Measurements from ENCODE around the gene ROGDI. TPM values are rescaled to one million over a fixed set of nuclear protein-coding genes. Genes with fewer than 3 reads are reported as not detected.

ROGDI gene
- total RNA-seq, 1 experiment from 2014 or later, result 36.4 TPM

- Histone ChIP-seq H3K23me2 (ENCODE audit: insufficient read length, low read depth, low read length, poor library complexity, severe bottlenecking) (peaks cover 8% of the 10 kb centered on the region), H3K27me3 (ENCODE audit: insufficient read depth, low read length) (no peaks in the 10 kb centered on the region), H3K79me1 (ENCODE audit: insufficient read depth, low read depth, low read length, poor library complexity, severe bottlenecking) (no peaks in the 10 kb centered on the region), H4K20me1 (ENCODE audit: control insufficient read depth, insufficient read depth, insufficient read length) (no peaks in the 10 kb centered on the region), H2AK5ac (ENCODE audit: insufficient read length, low read length) (no peak overlapping the region), H3K4ac (ENCODE audit: low read depth, low read length) (no peak overlapping the region), H3K4me2 (ENCODE audit: insufficient read depth, insufficient read length, low read length) (peak overlapping the region; percentile 92), H3K9me3 (ENCODE audit: control insufficient read depth, low read depth, low read length) (no peaks in the 10 kb centered on the region), H3K14ac (ENCODE audit: insufficient read depth, low read length) (no peak overlapping the region), H3K56ac (ENCODE audit: insufficient read length, low read depth, low read length) (no peak overlapping the region), H4K8ac (replicated peaks; ENCODE audit: insufficient read length, low read depth, low read length) (no peak overlapping the region), H2AFZ (ENCODE audit: low read length) (no peak overlapping the region), H4K5ac (ENCODE audit: insufficient read length, low read depth, low read length) (no peak overlapping the region), H4K91ac (ENCODE audit: insufficient read length, low read depth, low read length) (no peak overlapping the region), H2BK120ac (ENCODE audit: low read depth, low read length, poor library complexity, severe bottlenecking) (no peak overlapping the region), H2BK5ac (ENCODE audit: insufficient read length, low read length) (no peak overlapping the region), H2BK20ac (ENCODE audit: low read depth, low read length, poor library complexity, severe bottlenecking) (no peak overlapping the region), H2BK15ac (ENCODE audit: low read depth, low read length) (no peak overlapping the region), H3K4me1 (ENCODE audit: insufficient read depth, low read length) (no peaks in the 10 kb centered on the region), H3K23ac (ENCODE audit: insufficient read length, low read depth, low read length) (no peak overlapping the region), H3K27ac (ENCODE audit: insufficient read length, low read depth, low read length) (no peak overlapping the region), H2BK12ac (ENCODE audit: insufficient read length, low read depth, low read length) (no peak overlapping the region), H3K9ac (ENCODE audit: extremely low read depth, insufficient read length, low read length) (no peak overlapping the region), H3T11ph (ENCODE audit: low read length) (no peak overlapping the region), H3K18ac (ENCODE audit: insufficient read length, low read depth, low read length) (no peak overlapping the region), H3K79me2 (ENCODE audit: insufficient read depth, low read length) (no peaks in the 10 kb centered on the region)
- Mint-ChIP-seq H3K27ac (peak overlapping the region in 1 of 3 experiments; percentile 23; a peak in 1 of 7 replicates), H3K4me3 (peak overlapping the region; percentile 73 to 84; a peak in 4 of 5 replicates), H3K36me3 (ENCODE audit: insufficient read depth in 1 of 3, low read depth in 3 of 3) (peaks cover 0 to 7% (median 0%) of the 10 kb centered on the region in 3 experiments; a peak in 4 of 7 replicates), H3K4me1 (peaks cover 22 to 24% of the 10 kb centered on the region in 2 experiments), H3K27me3 (ENCODE audit: low read depth) (no peaks in the 10 kb centered on the region), H3K9me3 (no peaks in the 10 kb centered on the region)
- no peak for TF ChIP-seq CTCF (conservative IDR thresholded peaks at IDR 0.05)
- no peak for DNase-seq
- no CpG with 5 or more reads among the region's 7 CpGs for WGBS (ENCODE audit: extremely low coverage, insufficient read length, low lambda C conversion rate)
Observed at GRCh38 chr16:4769306-4769638, 33.2 kb downstream of the ROGDI start.
